ENCODE results near the gene KCNK3.

- TF ChIP-seq CTCF (IDR thresholded peaks at IDR 0.05) = no peak
- TF ChIP-seq POLR2A (IDR thresholded peaks at IDR 0.05) = no peak
Measured at GRCh38 chr2:26767894-26768487, 75.5 kb downstream of the KCNK3 start.

All from thyroid gland (tissue), 4 donors.